AG04450 (cell line): ENCODE data around the gene MRPL4. TPM values are rescaled to one million over a fixed set of nuclear protein-coding genes. Genes with fewer than 3 reads are reported as not detected.

Experiments used
- CTCF ChIA-PET: fragments of 300-600, 350-600 bp; formaldehyde crosslinking; extraction: SDS; loops from one replicate; lab custom pipeline; 2022; ENCODE audit warnings: antibody characterized with exemption, inconsistent platforms; lab: Charles Lee
- POLR2A ChIA-PET: fragments of 350-600 bp; formaldehyde crosslinking; extraction: SDS; loops from one replicate; lab custom pipeline; 2021; ENCODE audit warnings: antibody characterized with exemption, inconsistent platforms; lab: Yijun Ruan, JAX
- DNase-seq: peaks from one replicate; pipeline ENCODE4 v3.0.0-alpha.2; 2011; ENCODE audit warnings: low read depth, low spot score
- H3K27ac ChIP-seq: one replicate; pipeline ENCODE4 v1.5.1; 2012; ENCODE audit warnings: low read depth, low read length, control low read depth
- H3K27me3 ChIP-seq: one replicate; pipeline ENCODE4 v1.6.0; 2012; ENCODE audit warnings: low read length; ENCODE audit not compliant: control insufficient read depth, insufficient read depth
- H3K4me3 ChIP-seq: 2 replicates; pipeline ENCODE4 v1.5.1; 2011; ENCODE audit warnings: mild to moderate bottlenecking, low read depth, low read length, control low read depth
- H3K9me3 ChIP-seq: 2 replicates; pipeline ENCODE4 v1.5.1; 2012; ENCODE audit warnings: low read length; ENCODE audit not compliant: control insufficient read depth, insufficient read depth
- polyA minus RNA-seq: library from RNA; depleted of rRNA, polyadenylated mRNA; stranded (reverse); fragments of >200 nt; gene quantifications from 2 replicates; pipeline ENCODE4 v1.2.3, GENCODE V29; 2011; rRNA and poly(A)+ RNA removed
- polyA plus RNA-seq: library from polyadenylated mRNA; depleted of rRNA; stranded (reverse); fragments of >200 nt; gene quantifications from 2 replicates; pipeline ENCODE4 v1.2.3, GENCODE V29; 2011; rRNA removed
- TF ChIP-seq, protein P1 (sequence below): IDR thresholded peaks from 2 replicates; pipeline ENCODE4 v1.5.1; 2011; ENCODE audit warnings: low read depth, low read length, control low read depth, inconsistent platforms

Gene MRPL4
- 28.5 and 41.4 TPM in 2 replicates for polyA plus RNA-seq
- 14.1 and 20.6 TPM in 2 replicates for polyA minus RNA-seq

DNA sequence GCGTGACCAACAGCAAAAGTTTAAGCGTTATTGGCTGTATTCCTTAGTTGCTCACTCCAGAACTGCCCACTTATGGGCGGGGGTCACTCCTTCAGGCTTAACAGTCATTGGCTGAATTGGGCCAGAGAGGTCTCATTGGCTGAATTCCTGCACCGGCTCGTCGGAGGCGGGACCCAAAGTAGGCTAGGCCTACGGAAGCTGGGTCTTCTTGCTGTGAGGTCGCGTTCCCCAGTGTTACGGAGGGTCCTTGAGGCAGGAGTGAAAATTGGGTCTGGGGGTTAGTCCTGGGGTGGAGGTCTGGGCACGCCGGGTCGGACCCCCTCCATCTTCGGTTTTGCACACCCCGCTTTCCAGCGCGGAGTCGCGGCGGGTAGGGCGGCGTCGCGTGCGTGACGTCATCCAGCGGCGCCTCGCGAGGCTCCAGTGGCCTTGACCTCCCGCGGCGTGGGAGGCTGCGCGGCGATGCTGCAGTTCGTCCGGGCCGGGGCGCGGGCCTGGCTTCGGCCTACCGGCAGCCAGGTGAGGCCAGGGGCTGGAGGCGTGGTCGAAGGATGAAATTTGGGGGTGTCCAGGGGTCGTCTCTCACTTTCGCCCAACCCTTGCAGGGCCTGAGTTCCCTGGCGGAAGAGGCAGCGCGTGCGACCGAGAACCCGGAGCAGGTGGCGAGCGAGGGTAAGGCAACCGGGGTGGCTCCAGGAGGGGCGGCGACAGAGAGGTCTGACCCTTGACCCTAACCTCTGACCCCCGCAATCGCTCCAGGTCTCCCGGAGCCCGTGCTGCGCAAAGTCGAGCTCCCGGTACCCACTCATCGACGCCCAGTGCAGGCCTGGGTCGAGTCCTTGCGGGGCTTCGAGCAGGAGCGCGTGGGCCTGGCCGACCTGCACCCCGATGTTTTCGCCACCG is at the start of gene MRPL4:
Gene MRPL4, plus strand, starts transcription at position 423 of the 903 bp plus-strand sequence. Its CDS starts 40 bp downstream, at position 463.
- Histone ChIP-seq H3K9me3 (peaks cover 5% of the 10 kb centered on the region; the same call in 1 of the 2 replicates), H3K27ac (peak within 1 kb of the TSS; percentile 47), H3K27me3 (no peaks in the 10 kb centered on the region), H3K4me3 (peak within 1 kb of the TSS; percentile 99)
- CTCF ChIA-PET, result no interaction called here
- POLR2A ChIA-PET, result interaction anchor here (0.9 to 1.0 kb wide), 3 partner anchors 18 to 156 kb away, joined by 3 to 4 read pairs (median 3); no protein-coding TSS in a partner anchor
- peak; percentile 95 for DNase-seq
- TF ChIP-seq, protein P1, sequence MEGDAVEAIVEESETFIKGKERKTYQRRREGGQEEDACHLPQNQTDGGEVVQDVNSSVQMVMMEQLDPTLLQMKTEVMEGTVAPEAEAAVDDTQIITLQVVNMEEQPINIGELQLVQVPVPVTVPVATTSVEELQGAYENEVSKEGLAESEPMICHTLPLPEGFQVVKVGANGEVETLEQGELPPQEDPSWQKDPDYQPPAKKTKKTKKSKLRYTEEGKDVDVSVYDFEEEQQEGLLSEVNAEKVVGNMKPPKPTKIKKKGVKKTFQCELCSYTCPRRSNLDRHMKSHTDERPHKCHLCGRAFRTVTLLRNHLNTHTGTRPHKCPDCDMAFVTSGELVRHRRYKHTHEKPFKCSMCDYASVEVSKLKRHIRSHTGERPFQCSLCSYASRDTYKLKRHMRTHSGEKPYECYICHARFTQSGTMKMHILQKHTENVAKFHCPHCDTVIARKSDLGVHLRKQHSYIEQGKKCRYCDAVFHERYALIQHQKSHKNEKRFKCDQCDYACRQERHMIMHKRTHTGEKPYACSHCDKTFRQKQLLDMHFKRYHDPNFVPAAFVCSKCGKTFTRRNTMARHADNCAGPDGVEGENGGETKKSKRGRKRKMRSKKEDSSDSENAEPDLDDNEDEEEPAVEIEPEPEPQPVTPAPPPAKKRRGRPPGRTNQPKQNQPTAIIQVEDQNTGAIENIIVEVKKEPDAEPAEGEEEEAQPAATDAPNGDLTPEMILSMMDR, result no peak

DNA sequence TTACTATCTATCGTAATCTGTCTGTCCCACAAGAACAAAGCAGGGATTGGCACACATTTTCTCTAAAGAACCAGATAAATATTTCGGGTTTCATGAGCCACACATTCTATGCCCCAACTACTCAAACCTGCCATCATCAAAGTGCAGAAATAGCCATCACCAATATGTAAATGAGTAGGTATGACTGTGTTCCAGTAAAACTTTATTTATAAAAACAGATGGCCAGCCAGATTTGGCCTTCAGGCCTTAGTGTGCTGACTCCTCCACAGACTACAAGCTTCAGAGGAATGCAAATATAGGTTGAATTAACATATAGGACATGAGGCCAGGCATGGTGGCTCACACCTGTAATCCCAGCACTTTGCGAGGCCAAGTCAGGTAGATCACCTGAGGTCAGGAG is 48.3 kb upstream of the MRPL4 start:
- POLR2A ChIA-PET, result no interaction called here
- CTCF ChIA-PET, result interaction anchor here (0.8 kb wide), 1 partner anchor 55 kb away, joined by 6 read pairs; no protein-coding TSS in a partner anchor

DNA sequence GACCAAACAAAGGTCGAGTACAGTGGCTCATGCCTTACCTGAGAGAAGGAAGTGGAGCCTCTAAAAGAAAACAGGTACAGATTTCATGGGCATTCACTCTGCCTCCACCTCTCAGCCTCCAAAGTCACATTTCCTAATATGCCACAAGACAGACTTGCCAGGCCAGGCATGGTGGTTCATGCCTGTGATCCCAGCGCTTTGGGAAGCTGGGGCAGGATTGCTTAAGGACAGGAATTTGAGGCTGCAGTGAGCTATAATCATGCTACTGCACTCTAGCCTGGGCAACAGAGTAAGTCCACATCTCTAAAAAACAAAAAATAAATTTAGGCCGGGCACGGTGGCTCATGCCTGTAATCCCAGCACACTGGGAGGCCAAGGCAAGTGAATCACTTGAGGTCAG is 46.4 kb upstream of the MRPL4 start:
- H3K27ac ChIP-seq, result no peak overlapping the region
- DNase-seq, result no peak
- CTCF ChIA-PET, result interaction anchor here (1.8 kb wide), 1 partner anchor 44 kb away, joined by 5 read pairs; no protein-coding TSS in a partner anchor
- H3K27me3 ChIP-seq, result no peaks in the 10 kb centered on the region
- H3K4me3 ChIP-seq, result no peak overlapping the region
- TF ChIP-seq, protein P1, result no peak
- POLR2A ChIA-PET, result interaction anchor here (1.5 kb wide), 1 partner anchor 11 kb away, joined by 4 read pairs; the partner anchor contains the start of gene DNMT1
- H3K9me3 ChIP-seq, result peaks cover 4% of the 10 kb centered on the region; the same call in 1 of the 2 replicates

More for the DNA sequence above, 48.3 kb upstream of the MRPL4 start:
- Histone ChIP-seq H3K27me3 (no peaks in the 10 kb centered on the region), H3K4me3 (no peak overlapping the region), H3K27ac (no peak overlapping the region), H3K9me3 (peaks cover 4% of the 10 kb centered on the region; the same call in 1 of the 2 replicates)
- DNase-seq, result no peak
- TF ChIP-seq, protein P1, result no peak

DNA sequence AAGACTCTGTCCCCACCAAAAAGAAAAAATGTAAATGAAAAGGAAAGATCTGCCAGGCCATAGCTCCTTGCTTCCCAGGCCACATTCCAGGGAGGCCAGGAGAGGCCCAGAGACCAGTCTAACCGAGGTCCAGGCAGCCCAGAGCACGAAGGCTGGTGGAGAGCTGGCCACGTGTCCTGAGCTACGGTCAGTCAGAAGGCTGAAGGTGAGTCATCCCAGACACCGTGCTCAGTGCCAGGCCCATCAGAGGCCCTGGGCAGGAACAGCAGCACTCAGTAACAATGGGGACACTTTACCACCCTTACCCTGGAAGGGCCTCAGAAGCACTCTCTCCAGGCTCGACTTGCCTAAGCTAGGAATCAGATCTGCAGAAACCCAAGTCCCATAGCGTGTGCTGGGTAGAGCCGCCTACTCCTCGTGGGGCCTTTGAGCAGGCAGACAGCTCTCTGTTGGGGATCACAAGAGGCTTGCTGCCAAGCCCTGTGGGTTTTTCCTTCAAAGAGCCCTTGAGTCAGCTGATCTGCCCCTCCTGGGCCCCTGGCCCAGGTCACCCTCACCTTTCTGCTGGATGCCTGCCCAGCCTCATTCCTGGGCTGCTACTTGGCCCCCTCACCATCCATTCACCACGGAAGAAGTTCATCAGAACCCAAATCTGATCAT is 45.7 kb upstream of the MRPL4 start:
- Histone ChIP-seq H3K4me3 (no peak overlapping the region), H3K27me3 (no peaks in the 10 kb centered on the region), H3K27ac (peak overlapping the region; percentile 39), H3K9me3 (peaks cover 4% of the 10 kb centered on the region; the same call in 1 of the 2 replicates)
- ChIA-PET CTCF (interaction anchor here (1.3 to 1.8 kb wide), 2 partner anchors 14 to 44 kb away, joined by 5 read pairs; no protein-coding TSS in a partner anchor), POLR2A (interaction anchor here (0.6 kb wide), 1 partner anchor 43 kb away, joined by 8 read pairs; no protein-coding TSS in a partner anchor)
- DNase-seq, result no peak
- TF ChIP-seq, protein P1, result no peak
